ENCODE results near the gene DNPH1.

The DNPH1 gene

GRCh38 chr6:43263314-43264178 lies 34.3 kb upstream of the DNPH1 start:
- FAIRE-seq = no peak
- DNase-seq (ENCODE audit: low spot score) = peak; percentile 45

GRCh38 chr6:43262780-43263313 lies 33.6 kb upstream of the DNPH1 start:
- FAIRE-seq (no peak), DNase-seq (ENCODE audit: low spot score) (no peak)

GRCh38 chr6:43262000-43262779 lies 32.9 kb upstream of the DNPH1 start:
- DNase-seq (ENCODE audit: low spot score) = no peak

GRCh38 chr6:43261198-43261597 lies 31.9 kb upstream of the DNPH1 start:
- FAIRE-seq (no peak), DNase-seq (ENCODE audit: low spot score) (no peak)

More at GRCh38 chr6:43262000-43262779, 32.9 kb upstream of the DNPH1 start:
- no peak for FAIRE-seq

GRCh38 chr6:43260791-43261190 lies 31.5 kb upstream of the DNPH1 start:
- DNase-seq (ENCODE audit: low spot score) (no peak), FAIRE-seq (no peak)

GRCh38 chr6:43258807-43259686 lies 29.8 kb upstream of the DNPH1 start:
- FAIRE-seq (no peak), DNase-seq (ENCODE audit: low spot score) (no peak)

GRCh38 chr6:43258180-43258579 lies 28.9 kb upstream of the DNPH1 start:
- no peak for DNase-seq (ENCODE audit: low spot score)
- FAIRE-seq = no peak

- DNase-seq (ENCODE audit: low spot score) (no peak), FAIRE-seq (no peak)
Observed at GRCh38 chr6:43257367-43258145, 28.3 kb upstream of the DNPH1 start.

GRCh38 chr6:43256670-43257366 lies 27.5 kb upstream of the DNPH1 start:
- FAIRE-seq (no peak), DNase-seq (ENCODE audit: low spot score) (no peak)

- no peak for FAIRE-seq
Observed at GRCh38 chr6:43255408-43256054, 26.2 kb upstream of the DNPH1 start.

GRCh38 chr6:43254846-43255245 lies 25.6 kb upstream of the DNPH1 start:
- FAIRE-seq (no peak), DNase-seq (ENCODE audit: low spot score) (no peak)

More at GRCh38 chr6:43255408-43256054, 26.2 kb upstream of the DNPH1 start:
- DNase-seq (ENCODE audit: low spot score) = no peak

- DNase-seq (ENCODE audit: low spot score) = no peak
- FAIRE-seq = no peak
Observed at GRCh38 chr6:43254138-43254817, 25.0 kb upstream of the DNPH1 start.

GRCh38 chr6:43253401-43253800 lies 24.1 kb upstream of the DNPH1 start:
- FAIRE-seq (no peak), DNase-seq (ENCODE audit: low spot score) (no peak)

GRCh38 chr6:43250992-43251373 lies 21.7 kb upstream of the DNPH1 start:
- no peak for FAIRE-seq

GRCh38 chr6:43248791-43249190 lies 19.5 kb upstream of the DNPH1 start:
- FAIRE-seq (no peak), DNase-seq (ENCODE audit: low spot score) (no peak)

More at GRCh38 chr6:43250992-43251373, 21.7 kb upstream of the DNPH1 start:
- DNase-seq (ENCODE audit: low spot score) = no peak

- DNase-seq (ENCODE audit: low spot score) (no peak), FAIRE-seq (no peak)
Observed at GRCh38 chr6:43248101-43248500, 18.8 kb upstream of the DNPH1 start.

- FAIRE-seq (no peak), DNase-seq (ENCODE audit: low spot score) (no peak)
Observed at GRCh38 chr6:43247114-43247999, 18.1 kb upstream of the DNPH1 start.
